ENCODE results near the gene TMEM131.
"Not testable (repeated sequence)": the region's sequence is repeated elsewhere in the genome, so short reads cannot be mapped to it uniquely, and the experiment has no call there.

Gene TMEM131

DNA sequence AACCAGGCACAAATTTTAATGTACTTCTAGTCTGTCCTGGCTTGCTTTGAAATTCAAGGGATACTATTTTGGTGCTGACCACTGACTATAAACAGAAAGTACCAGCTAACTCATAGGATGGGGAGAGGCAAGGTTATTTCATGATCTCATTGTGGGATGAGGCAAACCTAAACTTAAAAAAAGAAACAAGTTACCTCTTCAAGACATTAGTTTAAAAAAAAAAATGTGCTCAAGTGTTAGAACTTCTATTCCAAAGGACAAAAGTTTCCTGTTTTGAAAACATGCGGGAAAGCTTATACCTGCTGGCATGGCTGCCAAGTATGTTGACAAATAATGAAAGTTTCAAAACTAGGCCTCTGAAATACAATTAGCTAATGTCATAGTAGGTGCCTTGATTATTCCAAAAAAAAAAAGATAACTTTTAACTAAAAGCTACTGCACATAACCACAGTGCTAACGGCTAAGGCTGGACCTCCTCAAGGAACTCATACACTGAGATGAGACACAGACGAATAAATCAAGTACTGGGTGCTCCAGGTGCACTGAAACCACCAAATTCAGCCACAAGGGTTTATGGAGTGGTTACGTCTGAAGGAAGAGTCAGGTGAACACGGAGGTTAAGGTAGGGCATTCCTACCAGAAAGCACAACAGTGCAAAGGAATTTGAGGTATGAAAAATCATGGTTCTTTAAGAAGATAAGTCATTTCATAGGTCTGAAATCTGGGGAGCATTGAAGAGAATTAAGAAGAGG is 38.1 kb downstream of the TMEM131 start:
- TF ChIP-seq, protein P1, sequence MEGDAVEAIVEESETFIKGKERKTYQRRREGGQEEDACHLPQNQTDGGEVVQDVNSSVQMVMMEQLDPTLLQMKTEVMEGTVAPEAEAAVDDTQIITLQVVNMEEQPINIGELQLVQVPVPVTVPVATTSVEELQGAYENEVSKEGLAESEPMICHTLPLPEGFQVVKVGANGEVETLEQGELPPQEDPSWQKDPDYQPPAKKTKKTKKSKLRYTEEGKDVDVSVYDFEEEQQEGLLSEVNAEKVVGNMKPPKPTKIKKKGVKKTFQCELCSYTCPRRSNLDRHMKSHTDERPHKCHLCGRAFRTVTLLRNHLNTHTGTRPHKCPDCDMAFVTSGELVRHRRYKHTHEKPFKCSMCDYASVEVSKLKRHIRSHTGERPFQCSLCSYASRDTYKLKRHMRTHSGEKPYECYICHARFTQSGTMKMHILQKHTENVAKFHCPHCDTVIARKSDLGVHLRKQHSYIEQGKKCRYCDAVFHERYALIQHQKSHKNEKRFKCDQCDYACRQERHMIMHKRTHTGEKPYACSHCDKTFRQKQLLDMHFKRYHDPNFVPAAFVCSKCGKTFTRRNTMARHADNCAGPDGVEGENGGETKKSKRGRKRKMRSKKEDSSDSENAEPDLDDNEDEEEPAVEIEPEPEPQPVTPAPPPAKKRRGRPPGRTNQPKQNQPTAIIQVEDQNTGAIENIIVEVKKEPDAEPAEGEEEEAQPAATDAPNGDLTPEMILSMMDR (IDR thresholded peaks at IDR 0.05): no peak
- DNase-seq: no peak
- no peaks in the 10 kb centered on the region for H3K36me3 ChIP-seq
- no peak overlapping the region for H3K4me3 ChIP-seq
- no peaks in the 10 kb centered on the region for H3K27me3 ChIP-seq
- intact Hi-C loops (cut with DNase I; ENCODE audit: low total_unique reads): no loop called here
- H3K4me1 ChIP-seq: peaks cover 0 to 18% (median 0%) of the 10 kb centered on the region in 4 donors
- no peaks in the 10 kb centered on the region for H3K9me3 ChIP-seq
- no peak overlapping the region for H3K27ac ChIP-seq

DNA sequence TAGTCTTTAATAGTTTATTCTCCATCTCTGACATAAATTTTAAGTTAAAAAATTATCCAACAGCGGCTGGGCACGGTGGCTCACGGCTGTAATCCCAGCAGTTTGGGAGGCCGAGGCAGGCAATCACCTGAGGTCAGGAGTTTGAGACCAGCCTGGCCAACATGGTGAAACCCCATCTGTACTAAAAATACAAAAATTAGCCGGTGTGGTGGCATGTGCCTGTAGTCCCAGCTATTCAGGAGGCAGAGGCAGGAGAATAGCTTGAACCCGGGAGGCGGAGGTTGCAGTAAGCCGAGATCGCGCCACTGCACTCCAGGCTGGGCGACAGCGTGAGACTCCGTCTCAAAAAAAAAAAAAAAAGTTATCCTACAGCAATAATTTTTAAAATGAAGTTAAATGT is 39.0 kb downstream of the TMEM131 start:
- peaks cover 0 to 18% (median under 1%) of the 10 kb centered on the region in 4 donors for H3K4me1 ChIP-seq
- H3K27ac ChIP-seq; DNase-seq; H3K9me3 ChIP-seq; H3K4me3 ChIP-seq; H3K27me3 ChIP-seq; H3K36me3 ChIP-seq; intact Hi-C loops (cut with DNase I; ENCODE audit: low total_unique reads): not testable (repeated sequence)

DNA sequence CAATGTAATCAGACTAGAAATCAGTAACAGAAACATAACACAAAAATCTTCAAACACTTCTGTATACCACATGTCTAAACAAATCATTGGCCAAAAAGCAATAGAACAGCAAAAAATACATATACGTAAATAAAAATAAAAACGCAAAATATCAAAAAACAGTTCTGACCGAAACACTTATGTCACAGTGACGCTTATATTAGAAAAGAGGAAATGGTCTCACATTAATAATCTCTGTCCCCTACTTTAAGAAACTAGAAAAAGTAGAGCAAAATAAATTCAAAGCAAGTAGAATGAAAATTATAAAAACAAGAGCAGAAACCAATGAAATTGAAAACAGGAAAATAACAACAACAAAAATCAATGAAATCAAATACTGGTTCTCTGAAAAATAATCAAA is 41.9 kb downstream of the TMEM131 start:
- no peak overlapping the region for H3K27ac ChIP-seq
- intact Hi-C loops (cut with DNase I; ENCODE audit: low total_unique reads): no loop called here
- peaks cover 0 to 35% (median 10%) of the 10 kb centered on the region in 4 donors for H3K4me1 ChIP-seq
- no peak overlapping the region for H3K4me3 ChIP-seq
- no peaks in the 10 kb centered on the region for H3K27me3 ChIP-seq
- H3K36me3 ChIP-seq: no peaks in the 10 kb centered on the region
- TF ChIP-seq, protein P1 (IDR thresholded peaks at IDR 0.05): no peak
- H3K9me3 ChIP-seq: no peaks in the 10 kb centered on the region
- DNase-seq: no peak

DNA sequence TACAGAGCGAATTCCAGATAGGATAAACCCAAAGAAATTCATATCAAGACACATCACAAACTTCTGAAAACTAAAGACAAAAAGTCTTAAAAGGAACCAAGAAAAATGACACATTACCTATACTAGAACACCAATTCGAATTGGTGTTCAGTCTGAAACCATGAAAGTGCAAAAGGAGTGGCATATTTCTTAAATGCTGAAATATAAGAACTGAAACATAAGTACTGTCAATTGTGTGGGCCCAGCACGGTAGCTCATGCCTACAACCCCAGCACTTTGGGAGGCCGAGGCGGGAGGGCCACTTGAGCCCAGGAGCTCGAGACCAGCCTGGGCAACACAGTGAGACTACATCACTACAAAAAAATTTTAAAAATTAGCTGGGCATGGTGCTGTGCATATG is 43.4 kb downstream of the TMEM131 start:
- Histone ChIP-seq H3K9me3 (no peaks in the 10 kb centered on the region), H3K27ac (no peak overlapping the region), H3K4me3 (no peak overlapping the region), H3K36me3 (no peaks in the 10 kb centered on the region), H3K4me1 (peaks cover 0 to 23% (median 10%) of the 10 kb centered on the region in 4 donors), H3K27me3 (no peaks in the 10 kb centered on the region)
- intact Hi-C loops (cut with DNase I; ENCODE audit: low total_unique reads): no loop called here
- TF ChIP-seq, protein P1 (IDR thresholded peaks at IDR 0.05): no peak
- no peak for DNase-seq

- DNase-seq: no peak
- Histone ChIP-seq H3K36me3 (no peaks in the 10 kb centered on the region), H3K27ac (no peak overlapping the region), H3K4me1 (peaks cover 0 to 17% (median 10%) of the 10 kb centered on the region in 4 donors), H3K9me3 (no peaks in the 10 kb centered on the region), H3K27me3 (no peaks in the 10 kb centered on the region), H3K4me3 (no peak overlapping the region)
- TF ChIP-seq, protein P1 (IDR thresholded peaks at IDR 0.05): no peak
- intact Hi-C loops (cut with DNase I; ENCODE audit: low total_unique reads): no loop called here
Observed at GRCh38 chr2:97951155-97951680, 44.5 kb downstream of the TMEM131 start.

GRCh38 chr2:97950329-97951154 is 45.2 kb downstream of the TMEM131 start:
- H3K27ac ChIP-seq: no peak overlapping the region
- peaks cover 0 to 22% (median 11%) of the 10 kb centered on the region in 4 donors for H3K4me1 ChIP-seq
- H3K36me3 ChIP-seq: no peaks in the 10 kb centered on the region
- no peaks in the 10 kb centered on the region for H3K9me3 ChIP-seq
- TF ChIP-seq, protein P1 (IDR thresholded peaks at IDR 0.05): no peak
- intact Hi-C loops (cut with DNase I; ENCODE audit: low total_unique reads): no loop called here
- no peak for DNase-seq
- H3K4me3 ChIP-seq: no peak overlapping the region
- H3K27me3 ChIP-seq: no peaks in the 10 kb centered on the region

Data from tibial artery (tissue), 4 donors.